HG03521 (cell line): ENCODE data around the gene CD70.
"Not testable (repeated sequence)": the region's sequence is repeated elsewhere in the genome, so short reads cannot be mapped to it uniquely, and the experiment has no call there.

ENCODE experiments used
- ATAC-seq: cut with Tn5 transposase; IDR thresholded peaks from one replicate; pipeline ENCODE4 v1.9.1; 2021; ENCODE audit warnings: mild to moderate bottlenecking, moderate library complexity; ENCODE audit not compliant: unreplicated experiment

CD70 gene

DNA sequence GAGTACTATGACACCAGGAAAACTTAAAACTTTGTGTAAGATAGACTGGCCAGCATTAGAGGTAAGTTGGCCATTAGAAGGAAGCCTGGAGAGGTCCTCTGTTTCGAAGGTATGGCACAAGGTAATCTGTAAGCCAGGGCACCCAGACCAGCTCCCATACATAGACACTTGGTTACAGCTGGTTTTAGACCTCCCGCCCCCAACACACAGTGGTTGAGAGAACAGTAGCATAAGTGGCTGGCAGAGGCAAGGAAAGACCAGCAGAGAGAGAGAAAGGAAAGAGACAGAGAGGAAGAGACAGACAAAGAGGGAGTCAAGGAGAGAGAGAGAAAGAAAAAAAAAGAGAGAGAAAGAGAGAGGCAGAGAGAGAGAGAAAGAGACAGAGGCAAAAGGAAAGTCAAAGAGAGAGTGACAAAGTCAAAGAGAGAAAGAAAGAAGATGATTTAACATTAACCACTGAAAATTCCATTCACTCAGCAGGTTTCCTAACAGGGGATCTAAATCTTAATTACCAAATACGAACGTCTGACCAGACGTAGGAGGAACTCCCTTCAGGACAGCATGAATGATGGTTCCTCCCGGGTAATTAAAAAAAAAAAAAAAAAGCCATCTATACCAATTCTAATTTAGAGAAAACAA lies 7.4 kb upstream of the CD70 start:
- not testable (repeated sequence) for ATAC-seq

GRCh38 chr19:6597471-6598253 lies 6.7 kb upstream of the CD70 start:
- ATAC-seq: not testable (repeated sequence)

GRCh38 chr19:6596621-6597020 lies 5.7 kb upstream of the CD70 start:
- no peak for ATAC-seq

DNA sequence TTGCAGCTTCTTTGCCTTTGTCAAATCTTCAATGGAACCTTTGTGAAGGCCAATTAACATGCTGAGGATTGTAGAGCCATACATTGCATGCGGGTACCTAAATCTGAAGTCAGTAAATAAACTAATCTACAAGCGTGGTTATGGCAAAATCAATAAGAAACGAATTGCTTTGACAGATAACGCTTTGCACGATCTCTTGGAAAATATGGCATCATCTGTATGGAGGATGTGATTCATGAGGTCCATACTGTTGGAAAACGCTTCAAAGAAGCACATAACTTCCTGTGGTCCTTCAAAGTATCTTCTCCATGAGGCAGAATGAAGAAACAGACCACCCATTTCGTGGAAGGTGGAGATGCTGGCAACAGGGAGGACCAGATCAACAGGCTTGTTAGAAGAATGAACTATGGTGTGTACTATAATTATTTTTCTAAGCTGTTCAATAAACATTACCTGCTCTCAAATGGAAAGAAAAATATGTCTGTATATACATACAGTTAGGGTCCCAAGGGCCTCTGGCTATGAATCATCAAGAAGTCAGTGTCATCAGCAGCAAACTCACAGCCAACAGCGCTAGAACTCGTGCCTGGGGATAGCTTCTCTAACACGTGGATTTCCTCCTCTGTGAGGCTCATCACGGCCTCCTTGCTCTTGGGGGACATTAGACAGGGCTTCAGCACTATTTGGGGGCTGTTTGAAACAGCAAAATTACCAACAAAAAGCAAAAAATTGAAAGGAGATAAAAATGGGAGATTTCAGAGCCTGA lies 2.9 kb upstream of the CD70 start:
- no peak for ATAC-seq

- ATAC-seq: no peak
Measured at GRCh38 chr19:6590258-6590826, 608 bp downstream of the CD70 start.

- ATAC-seq: no peak
Measured at GRCh38 chr19:6589711-6590257, 1.2 kb downstream of the CD70 start.

DNA sequence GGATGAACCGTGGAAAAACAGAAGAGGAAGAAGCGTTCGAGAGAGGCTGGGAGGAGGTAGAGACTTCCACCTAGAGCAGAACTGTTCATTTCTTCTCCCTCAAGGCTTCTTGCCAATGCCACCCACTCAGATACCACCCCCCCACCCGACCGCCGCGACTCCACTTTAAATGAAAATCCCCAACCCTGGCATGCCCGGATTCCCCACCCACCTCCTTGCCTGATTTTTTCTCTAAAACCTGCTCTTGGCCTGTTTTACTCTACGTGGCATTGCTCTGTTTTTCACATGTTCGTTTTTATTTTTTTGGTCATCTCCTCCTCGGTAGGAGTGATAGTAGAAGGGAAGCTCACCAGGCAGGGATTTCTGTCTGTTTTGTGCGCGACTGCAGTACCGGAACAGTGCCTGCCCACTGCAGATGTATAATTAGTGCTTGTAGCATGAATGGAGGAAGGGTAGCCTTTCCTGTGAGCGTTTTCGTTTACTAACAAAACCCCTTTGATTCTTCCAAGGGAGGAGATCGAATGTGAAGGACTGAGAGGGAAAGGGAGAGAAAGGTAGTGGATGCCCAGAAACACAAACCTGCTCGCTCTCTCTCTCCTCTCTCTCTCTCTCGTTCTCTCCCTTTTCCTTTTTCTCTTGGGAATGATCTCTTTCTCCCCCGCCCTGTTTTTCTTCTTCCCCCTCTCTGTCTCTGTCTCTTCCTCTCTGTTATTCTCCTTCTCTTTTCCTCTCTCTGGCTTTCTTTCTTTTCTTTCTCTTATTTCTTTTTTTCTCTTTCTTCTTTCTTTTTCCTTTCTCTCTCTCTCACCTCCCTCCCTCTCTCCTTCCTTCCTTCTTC lies 2.2 kb downstream of the CD70 start:
- ATAC-seq: no peak

DNA sequence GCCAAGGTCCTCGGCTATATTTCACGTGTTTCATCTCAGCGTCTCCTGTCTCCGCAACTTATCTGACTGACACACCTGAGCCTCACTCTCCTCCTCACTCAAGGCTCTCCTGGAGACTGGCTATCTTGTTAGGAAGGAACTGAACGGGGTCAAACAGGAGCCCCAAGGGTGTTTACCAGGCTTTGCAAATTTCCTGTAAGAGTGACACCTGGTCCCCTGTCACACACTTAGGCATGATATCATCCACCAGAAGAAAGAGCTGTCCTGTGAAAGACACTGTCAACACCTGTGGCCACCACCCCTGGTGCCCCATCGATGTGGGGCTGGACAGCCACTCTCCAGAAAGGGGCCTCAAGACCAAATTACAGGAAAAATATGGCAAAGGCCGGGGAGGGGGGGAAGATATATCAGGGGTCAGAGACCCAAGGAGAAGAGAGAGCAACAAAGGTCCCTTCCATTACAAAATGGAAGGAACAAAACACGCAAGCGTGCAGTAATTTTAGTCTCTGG lies 2.9 kb downstream of the CD70 start:
- no peak for ATAC-seq

DNA sequence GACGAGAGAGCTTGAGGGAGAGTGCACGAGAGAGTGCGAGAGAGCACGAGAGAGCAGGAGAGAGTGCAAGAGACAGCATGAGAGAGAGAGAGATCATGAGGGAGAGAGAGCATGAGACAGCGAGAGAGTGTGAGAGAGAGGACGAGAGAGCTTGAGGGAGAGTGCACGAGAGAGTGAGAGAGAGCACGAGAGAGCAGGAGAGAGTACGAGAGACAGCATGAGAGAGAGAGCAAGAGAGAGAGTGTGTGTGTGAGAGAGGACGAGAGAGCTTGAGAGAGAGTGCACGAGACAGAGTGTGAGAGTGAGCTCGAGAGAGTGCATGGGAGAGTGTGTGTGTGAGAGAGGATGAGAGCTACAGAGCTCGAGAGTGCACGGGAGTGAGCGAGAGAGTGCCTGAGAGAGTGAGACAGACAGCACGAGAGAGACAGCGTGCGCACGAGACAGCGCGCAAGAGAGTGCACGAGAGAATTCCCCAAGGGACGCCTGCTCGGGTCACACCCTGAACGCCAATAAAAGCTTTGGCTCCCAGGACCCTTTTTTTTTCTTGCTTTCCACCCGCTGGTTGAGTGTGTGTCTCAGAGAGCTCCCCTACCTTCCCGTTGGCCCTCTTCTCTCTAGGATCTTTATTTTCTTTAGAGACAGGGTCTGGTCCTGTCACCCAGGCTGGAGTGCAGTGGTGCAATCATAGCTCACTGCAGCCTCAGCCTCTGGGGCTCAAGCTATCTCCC lies 3.7 kb downstream of the CD70 start:
- no peak for ATAC-seq

DNA sequence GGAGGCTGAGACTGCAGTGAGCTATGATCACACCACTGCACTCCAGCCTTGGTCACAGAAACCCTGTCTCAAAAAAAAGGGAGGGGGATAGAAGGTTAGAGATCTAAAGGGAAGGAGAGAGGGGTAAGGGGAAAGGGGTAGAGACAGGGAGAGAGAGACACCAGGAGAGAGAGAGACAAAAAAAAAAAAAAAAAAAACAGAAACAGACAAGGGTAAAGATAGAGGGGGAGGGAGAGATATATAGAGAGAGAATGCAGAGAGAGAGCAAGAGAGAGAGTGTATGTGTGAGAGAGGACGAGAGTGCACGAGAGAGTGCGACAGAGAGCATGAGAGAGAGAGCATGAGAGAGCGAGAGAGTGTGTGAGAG lies 4.2 kb downstream of the CD70 start:
- ATAC-seq: no peak

- ATAC-seq: no peak
Measured at GRCh38 chr19:6586056-6586455, 4.9 kb downstream of the CD70 start.

DNA sequence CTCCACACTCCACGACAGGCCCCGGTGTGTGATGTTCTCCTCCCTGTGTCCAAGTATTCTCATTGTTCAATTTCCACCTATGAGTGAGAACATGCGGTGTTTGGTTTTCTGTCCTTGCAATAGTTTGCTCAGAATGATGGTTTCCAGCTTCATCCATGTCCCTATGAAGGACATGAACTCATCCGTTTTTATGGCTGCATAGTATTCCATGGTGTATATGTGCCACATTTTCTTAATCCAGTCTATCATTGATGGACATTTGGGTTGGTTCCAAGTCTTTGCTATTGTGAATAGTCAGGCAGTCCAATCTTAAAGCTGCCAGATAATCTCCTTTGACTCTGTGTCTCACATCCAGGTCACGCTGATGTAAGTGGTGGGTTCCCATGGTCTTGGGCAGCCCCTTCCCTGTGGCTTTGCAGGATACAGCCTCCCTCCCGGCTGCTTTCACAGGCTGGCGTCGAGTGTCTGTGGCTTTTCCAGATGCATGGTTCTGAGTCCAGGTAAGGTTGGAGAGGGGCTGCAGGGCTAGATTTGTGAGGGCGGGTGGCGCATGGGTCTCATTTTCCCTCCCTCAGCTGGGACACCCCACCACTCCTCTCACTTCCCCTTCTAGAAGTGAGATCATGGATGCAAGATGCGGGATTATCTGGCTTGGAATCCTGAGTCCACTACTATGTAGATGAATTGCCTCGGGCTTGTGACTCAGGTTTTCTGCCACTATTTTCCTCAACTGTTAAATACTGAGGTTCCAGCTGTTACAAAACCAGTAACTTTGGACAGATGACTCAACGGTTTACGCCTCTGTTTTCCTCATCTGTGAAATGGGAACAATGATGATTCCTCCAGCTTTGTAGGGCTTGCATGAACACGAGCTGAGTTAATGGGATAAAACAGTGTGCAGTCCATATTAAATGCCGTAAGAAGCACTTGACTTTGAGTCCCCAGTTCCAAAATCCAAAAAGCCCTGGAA lies 8.2 kb downstream of the CD70 start:
- not testable (repeated sequence) for ATAC-seq

DNA sequence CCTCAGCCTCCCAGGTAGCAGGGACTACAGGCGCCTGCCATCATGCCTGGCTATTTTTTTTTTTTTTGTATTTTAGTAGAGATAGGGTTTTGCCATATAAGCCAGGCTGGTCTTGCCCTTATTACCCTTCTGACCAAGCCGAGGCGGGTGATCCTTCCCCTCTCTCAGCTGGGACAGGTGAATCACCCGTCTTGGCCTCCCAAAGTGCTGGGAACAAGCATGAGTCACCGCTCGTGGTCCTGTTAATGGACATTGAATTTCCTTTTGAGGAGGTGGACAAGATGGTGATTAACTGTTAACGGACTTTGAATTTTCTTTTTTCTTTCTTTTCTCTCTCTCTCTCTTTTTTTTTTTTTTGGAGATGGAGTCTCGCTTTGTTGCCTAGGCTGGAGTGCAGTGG lies 10.6 kb downstream of the CD70 start:
- no peak for ATAC-seq

DNA sequence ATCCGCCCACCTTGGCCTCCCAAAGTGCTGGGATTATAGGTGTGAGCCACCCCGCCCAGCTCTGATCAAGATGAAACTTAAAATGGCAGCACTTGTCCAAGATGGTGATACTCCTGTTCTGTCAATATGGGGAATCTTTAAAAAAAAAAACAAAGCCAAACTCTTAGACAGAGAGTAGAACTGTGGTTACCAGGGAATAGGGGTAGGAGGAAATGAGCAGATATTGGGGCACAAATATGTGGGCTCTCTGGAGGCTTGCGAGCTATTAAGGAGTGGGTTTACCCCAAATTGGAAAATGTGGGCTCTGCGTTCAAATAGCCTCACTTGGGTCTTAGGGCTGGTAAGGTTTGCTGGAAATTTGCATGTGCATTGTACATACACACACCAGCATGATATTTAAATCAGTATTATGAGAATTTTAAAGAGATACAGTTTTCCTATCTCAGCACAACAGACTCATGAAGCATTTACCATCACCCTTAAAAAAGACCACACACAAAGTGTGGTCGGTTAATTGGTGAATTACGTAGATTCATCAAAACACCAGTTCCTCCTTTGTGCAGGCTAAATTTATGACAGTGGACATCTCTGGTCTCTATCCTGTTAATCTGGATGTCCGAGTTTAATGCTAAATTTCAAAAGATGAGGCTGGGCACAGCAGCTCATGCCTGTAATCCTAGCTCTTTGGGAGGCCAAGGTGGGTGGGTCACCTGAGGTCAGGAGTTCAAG lies 11.3 kb downstream of the CD70 start:
- no peak for ATAC-seq

GRCh38 chr19:6577476-6578125 lies 13.3 kb downstream of the CD70 start:
- ATAC-seq: peak; percentile 71

GRCh38 chr19:6576869-6577475 lies 14.0 kb downstream of the CD70 start:
- no peak for ATAC-seq

- ATAC-seq: no peak
Measured at GRCh38 chr19:6573350-6573749, 17.6 kb downstream of the CD70 start.
